A549 (cell line): Measurements from ENCODE around the gene ANKRD13A. TPM values are rescaled to one million over a fixed set of nuclear protein-coding genes. Genes with fewer than 3 reads are reported as not detected.
A peak's percentile ranks its signal among the peaks of the same experiment; 100 is the strongest.

ENCODE experiments used
- ATAC-seq, 2 experiments: fragments of 200-7000 bp in 1 of 2; fragments of >200 bp in 1 of 2; cut with Nextera tagmentation in 1 of 2; cut with Tn5 transposase in 1 of 2; 3 replicates each; pipeline versions ENCODE4 v1.8.0 to v1.9.1; 2018 to 2020; ENCODE audit warnings: mild to moderate bottlenecking in 1 of 2, moderate library complexity in 1 of 2
- CTCF ChIA-PET: fragments of 300-600 bp; sonication (Branson Sonifier 250); formaldehyde crosslinking; extraction: SDS; loops from one replicate; lab custom pipeline; 2021; ENCODE audit warnings: antibody characterized with exemption, inconsistent platforms; lab: Yijun Ruan, JAX
- POLR2A ChIA-PET: fragments of 350-600 bp; formaldehyde crosslinking; extraction: SDS; loops from one replicate; lab custom pipeline; 2021; ENCODE audit warnings: antibody characterized with exemption, inconsistent platforms; lab: Yijun Ruan, JAX
- DNase-seq, 2 experiments: peaks; one replicate each; pipeline versions ENCODE4 v3.0.0 to v3.0.0-alpha.2; 2011 to 2016; ENCODE audit warnings: low read depth in 1 of 2, low spot score in 1 of 2
- FAIRE-seq: peaks from 2 replicates; lab custom pipeline; 2011; peaks lifted over from hg19 to GRCh38; lab: Jason Lieb, UNC
- H3K27ac ChIP-seq, 2 experiments: fragments of >200 bp; sonication (Bioruptor Twin); formaldehyde crosslinking; 3 replicates each; pipeline ENCODE4 v1.5.1; 2016 to 2017
- H3K4me1 ChIP-seq: fragments of >200 bp; sonication (Bioruptor Twin); formaldehyde crosslinking; 3 replicates; pipeline ENCODE4 v1.6.1; 2016
- H3K4me2 ChIP-seq: fragments of >200 bp; sonication (Bioruptor Twin); formaldehyde crosslinking; 3 replicates; pipeline ENCODE4 v1.6.1; 2016
- H3K4me3 ChIP-seq: fragments of >200 bp; sonication (Bioruptor Twin); formaldehyde crosslinking; 3 replicates; pipeline ENCODE4 v1.5.1; 2016
- H3K9me3 ChIP-seq: fragments of >200 bp; sonication (Bioruptor Twin); formaldehyde crosslinking; 3 replicates; pipeline ENCODE4 v1.6.1; 2016
- CBX2 ChIP-seq: fragments of 200-600 bp; sonication (generic); IDR thresholded peaks from 2 replicates; pipeline ENCODE4 v1.6.1; 2016; ENCODE audit warnings: low read depth, mild to moderate bottlenecking, borderline replicate concordance
- CHD2 ChIP-seq: fragments of 150-350 bp; IDR thresholded peaks from 2 replicates; pipeline ENCODE4 v1.6.1; 2014; ENCODE audit warnings: low read length; ENCODE audit not compliant: partially characterized antibody
- EHF ChIP-seq: fragments of 250-450 bp; sonication (Bioruptor Pico); IDR thresholded peaks from 2 replicates; pipeline ENCODE4 v1.5.0; 2020; ENCODE audit warnings: mild to moderate bottlenecking
- EHMT2 ChIP-seq: fragments of 200-600 bp; sonication (generic); IDR thresholded peaks from 2 replicates; pipeline ENCODE4 v1.6.1; 2016; ENCODE audit warnings: antibody characterized with exemption, low read depth, mild to moderate bottlenecking, moderate library complexity
- ESRRA ChIP-seq: fragments of 150-350 bp; IDR thresholded peaks from 2 replicates; pipeline ENCODE4 v1.6.1; 2014; ENCODE audit warnings: mild to moderate bottlenecking, low read length, borderline replicate concordance
- FOSL2 ChIP-seq, 2 experiments: fragments of 450-650 bp in 1 of 2; fragments of >200 bp in 1 of 2; sonication (Bioruptor Twin) in 1 of 2; formaldehyde crosslinking; IDR thresholded peaks; 2 replicates each; pipeline versions ENCODE4 v1.5.0 to v1.6.1; 2016 to 2020; ENCODE audit warnings: mild to moderate bottlenecking in 1 of 2, moderate library complexity in 1 of 2
- FOXS1 ChIP-seq: fragments of 250-450 bp; sonication (Bioruptor Pico); IDR thresholded peaks from 2 replicates; pipeline ENCODE4 v1.5.0; 2020; ENCODE audit warnings: mild to moderate bottlenecking, moderate library complexity
- HOXB13 ChIP-seq: fragments of 250-450 bp; sonication (Bioruptor Pico); IDR thresholded peaks from 2 replicates; pipeline ENCODE4 v1.5.0; 2020; ENCODE audit warnings: low read depth, mild to moderate bottlenecking, moderate library complexity
- JUN ChIP-seq, 2 experiments: fragments of >200 bp; sonication (Bioruptor Twin); formaldehyde crosslinking; IDR thresholded peaks; 2 replicates in 1 of 2; 3 replicates in 1 of 2; pipeline ENCODE4 v1.6.1; 2016 to 2017
- KDM5A ChIP-seq: fragments of 200-600 bp; sonication (generic); IDR thresholded peaks from 2 replicates; pipeline ENCODE4 v1.6.1; 2016; ENCODE audit warnings: antibody characterized with exemption, mild to moderate bottlenecking
- MAFK ChIP-seq: fragments of 450-650 bp; IDR thresholded peaks from 2 replicates; pipeline ENCODE4 v1.6.1; 2014; ENCODE audit not compliant: partially characterized antibody
- NR3C1 ChIP-seq: fragments of >200 bp; sonication (Bioruptor Twin); formaldehyde crosslinking; IDR thresholded peaks from 3 replicates; pipeline ENCODE4 v1.6.1; 2017
- PHF8 ChIP-seq: fragments of 200-600 bp; sonication (generic); IDR thresholded peaks from 2 replicates; pipeline ENCODE4 v1.6.1; 2016; ENCODE audit warnings: low read depth, mild to moderate bottlenecking, antibody characterized with exemption, moderate library complexity, borderline replicate concordance
- RAD21 ChIP-seq, 2 experiments: fragments of >200 bp in 1 of 2; sonication (Bioruptor Twin) in 1 of 2; formaldehyde crosslinking in 1 of 2; IDR thresholded peaks in 1 of 2; conservative IDR thresholded peaks in 1 of 2; 2 replicates in 1 of 2; 3 replicates in 1 of 2; pipeline ENCODE4 v1.6.1; 2012 to 2018; ENCODE audit warnings: inconsistent platforms in 1 of 2
- RARB ChIP-seq: fragments of 250-450 bp; sonication (Bioruptor Pico); IDR thresholded peaks from 2 replicates; pipeline ENCODE4 v1.8.0; 2021; ENCODE audit warnings: mild to moderate bottlenecking, moderate library complexity
- RFX5 ChIP-seq: fragments of 450-650 bp; IDR thresholded peaks from 2 replicates; pipeline ENCODE4 v1.7.1; 2014; ENCODE audit warnings: antibody characterized with exemption, mild to moderate bottlenecking, moderate library complexity
- SMC3 ChIP-seq: fragments of >200 bp; sonication (Bioruptor Twin); formaldehyde crosslinking; IDR thresholded peaks from 3 replicates; pipeline ENCODE4 v1.6.1; 2018; ENCODE audit warnings: inconsistent platforms
- SREBF2 ChIP-seq: fragments of 450-650 bp; IDR thresholded peaks from 2 replicates; pipeline ENCODE4 v1.6.1; 2014; ENCODE audit warnings: mild to moderate bottlenecking, moderate library complexity
- TFCP2L1 ChIP-seq: fragments of 250-450 bp; sonication (Bioruptor Pico); IDR thresholded peaks from 2 replicates; pipeline ENCODE4 v1.5.0; 2021; ENCODE audit warnings: mild to moderate bottlenecking
- TP53 ChIP-seq: fragments of 250-450 bp; sonication (Bioruptor Pico); IDR thresholded peaks from 2 replicates; pipeline ENCODE4 v1.5.0; 2021; ENCODE audit warnings: mild to moderate bottlenecking, moderate library complexity
- ZFP36 ChIP-seq: fragments of 450-650 bp; IDR thresholded peaks from 2 replicates; pipeline ENCODE4 v1.6.1; 2014; ENCODE audit warnings: borderline replicate concordance; ENCODE audit not compliant: partially characterized antibody
- ZSCAN20 ChIP-seq: fragments of 250-450 bp; sonication (Bioruptor Pico); IDR thresholded peaks from 2 replicates; pipeline ENCODE4 v1.8.0; 2022; ENCODE audit warnings: mild to moderate bottlenecking, moderate library complexity
- WGBS: methylation state at CpG from one replicate; pipeline ENCODE4 v1.1.6; 2017; ENCODE audit errors: missing lambda C conversion rate; 5-methylcytosine and 5-hydroxymethylcytosine counted together
- polyA plus RNA-seq, 4 experiments: library from polyadenylated mRNA; depleted of rRNA in 3 of 4; stranded (reverse); fragments of >200 nt; fragmentation: RNase III in 1 of 4; extraction: RNeasy Plus Mini Kit Qiagen cat#74134 plus additional on column Dnase treatment in 1 of 4; gene quantifications; 2 replicates in 3 of 4; 3 replicates in 1 of 4; pipeline ENCODE4 v1.2.3, GENCODE V29; 2011 to 2017
- TF ChIP-seq, protein P1 (sequence below): fragments of 200-600 bp; sonication (generic); IDR thresholded peaks from 2 replicates; pipeline ENCODE4 v1.6.1; 2016; ENCODE audit warnings: antibody characterized with exemption, mild to moderate bottlenecking, moderate library complexity
- TF ChIP-seq, protein P2 (sequence below): fragments of 250-450 bp; sonication (Bioruptor Pico); IDR thresholded peaks from 2 replicates; pipeline ENCODE4 v1.5.0; 2021; ENCODE audit warnings: mild to moderate bottlenecking, moderate library complexity, borderline replicate concordance
- TF ChIP-seq, protein P3 (sequence below): IDR thresholded peaks from 2 replicates; pipeline ENCODE4 v1.6.1; 2012
- TF ChIP-seq, protein P4 (sequence below): IDR thresholded peaks from 2 replicates; pipeline ENCODE4 v1.6.1; 2012; ENCODE audit warnings: low read depth, borderline replicate concordance
- TF ChIP-seq, protein P5 (sequence below): fragments of >200 bp; sonication (Bioruptor Twin); formaldehyde crosslinking; IDR thresholded peaks from 3 replicates; pipeline ENCODE4 v1.6.1; 2016

The ANKRD13A gene
- polyA plus RNA-seq, 2 of the 4 experiments (the other 2 are of a cell fraction) = 12.1 to 23.8 TPM

DNA sequence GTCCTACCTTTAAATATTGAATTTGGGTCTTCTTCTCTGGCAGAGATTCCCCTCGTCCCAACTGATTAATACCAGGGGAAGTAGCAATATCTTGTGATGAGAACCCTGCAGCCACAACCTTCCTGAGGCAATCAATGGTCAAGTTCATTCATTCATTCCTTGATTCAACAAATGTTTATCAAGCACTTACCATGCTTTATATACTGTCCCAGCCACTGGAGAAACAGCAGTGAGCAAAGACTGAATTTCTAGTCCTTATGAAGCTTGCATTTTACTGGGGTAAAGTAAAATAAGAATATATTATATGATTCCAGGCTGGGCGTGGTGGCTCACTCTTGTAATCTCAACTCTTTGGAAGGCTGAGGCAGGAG lies 2.8 kb upstream of the ANKRD13A start:
- Histone ChIP-seq H3K9me3 (no peaks in the 10 kb centered on the region), H3K4me3 (peak overlapping the region; percentile 85), H3K4me2 (peak overlapping the region; percentile 95), H3K4me1 (peaks cover 30% of the 10 kb centered on the region), H3K27ac (peak overlapping the region; percentile 90 to 96)
- ATAC-seq (no peak; a peak in 1 of 6 replicates), DNase-seq (no peak), FAIRE-seq (no peak)
- ChIA-PET CTCF (no interaction called here), POLR2A (no interaction called here)
- no peak for TF ChIP-seq KDM5A
- TF ChIP-seq, protein P1, sequence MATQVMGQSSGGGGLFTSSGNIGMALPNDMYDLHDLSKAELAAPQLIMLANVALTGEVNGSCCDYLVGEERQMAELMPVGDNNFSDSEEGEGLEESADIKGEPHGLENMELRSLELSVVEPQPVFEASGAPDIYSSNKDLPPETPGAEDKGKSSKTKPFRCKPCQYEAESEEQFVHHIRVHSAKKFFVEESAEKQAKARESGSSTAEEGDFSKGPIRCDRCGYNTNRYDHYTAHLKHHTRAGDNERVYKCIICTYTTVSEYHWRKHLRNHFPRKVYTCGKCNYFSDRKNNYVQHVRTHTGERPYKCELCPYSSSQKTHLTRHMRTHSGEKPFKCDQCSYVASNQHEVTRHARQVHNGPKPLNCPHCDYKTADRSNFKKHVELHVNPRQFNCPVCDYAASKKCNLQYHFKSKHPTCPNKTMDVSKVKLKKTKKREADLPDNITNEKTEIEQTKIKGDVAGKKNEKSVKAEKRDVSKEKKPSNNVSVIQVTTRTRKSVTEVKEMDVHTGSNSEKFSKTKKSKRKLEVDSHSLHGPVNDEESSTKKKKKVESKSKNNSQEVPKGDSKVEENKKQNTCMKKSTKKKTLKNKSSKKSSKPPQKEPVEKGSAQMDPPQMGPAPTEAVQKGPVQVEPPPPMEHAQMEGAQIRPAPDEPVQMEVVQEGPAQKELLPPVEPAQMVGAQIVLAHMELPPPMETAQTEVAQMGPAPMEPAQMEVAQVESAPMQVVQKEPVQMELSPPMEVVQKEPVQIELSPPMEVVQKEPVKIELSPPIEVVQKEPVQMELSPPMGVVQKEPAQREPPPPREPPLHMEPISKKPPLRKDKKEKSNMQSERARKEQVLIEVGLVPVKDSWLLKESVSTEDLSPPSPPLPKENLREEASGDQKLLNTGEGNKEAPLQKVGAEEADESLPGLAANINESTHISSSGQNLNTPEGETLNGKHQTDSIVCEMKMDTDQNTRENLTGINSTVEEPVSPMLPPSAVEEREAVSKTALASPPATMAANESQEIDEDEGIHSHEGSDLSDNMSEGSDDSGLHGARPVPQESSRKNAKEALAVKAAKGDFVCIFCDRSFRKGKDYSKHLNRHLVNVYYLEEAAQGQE = no peak
- peak in 1 of 2 experiments; percentile 28; a peak in 1 of 5 replicates for TF ChIP-seq JUN (IDR thresholded peaks at IDR 0.05)
- TF ChIP-seq, protein P2, sequence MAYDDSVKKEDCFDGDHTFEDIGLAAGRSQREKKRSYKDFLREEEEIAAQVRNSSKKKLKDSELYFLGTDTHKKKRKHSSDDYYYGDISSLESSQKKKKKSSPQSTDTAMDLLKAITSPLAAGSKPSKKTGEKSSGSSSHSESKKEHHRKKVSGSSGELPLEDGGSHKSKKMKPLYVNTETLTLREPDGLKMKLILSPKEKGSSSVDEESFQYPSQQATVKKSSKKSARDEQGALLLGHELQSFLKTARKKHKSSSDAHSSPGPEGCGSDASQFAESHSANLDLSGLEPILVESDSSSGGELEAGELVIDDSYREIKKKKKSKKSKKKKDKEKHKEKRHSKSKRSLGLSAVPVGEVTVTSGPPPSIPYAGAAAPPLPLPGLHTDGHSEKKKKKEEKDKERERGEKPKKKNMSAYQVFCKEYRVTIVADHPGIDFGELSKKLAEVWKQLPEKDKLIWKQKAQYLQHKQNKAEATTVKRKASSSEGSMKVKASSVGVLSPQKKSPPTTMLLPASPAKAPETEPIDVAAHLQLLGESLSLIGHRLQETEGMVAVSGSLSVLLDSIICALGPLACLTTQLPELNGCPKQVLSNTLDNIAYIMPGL = no peak
- TF ChIP-seq SREBF2 = no peak
- TF ChIP-seq, protein P3, sequence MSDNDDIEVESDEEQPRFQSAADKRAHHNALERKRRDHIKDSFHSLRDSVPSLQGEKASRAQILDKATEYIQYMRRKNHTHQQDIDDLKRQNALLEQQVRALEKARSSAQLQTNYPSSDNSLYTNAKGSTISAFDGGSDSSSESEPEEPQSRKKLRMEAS = peak; percentile 12; the same call in 1 of the 2 replicates
- no peak for TF ChIP-seq CBX2
- TF ChIP-seq, protein P4, sequence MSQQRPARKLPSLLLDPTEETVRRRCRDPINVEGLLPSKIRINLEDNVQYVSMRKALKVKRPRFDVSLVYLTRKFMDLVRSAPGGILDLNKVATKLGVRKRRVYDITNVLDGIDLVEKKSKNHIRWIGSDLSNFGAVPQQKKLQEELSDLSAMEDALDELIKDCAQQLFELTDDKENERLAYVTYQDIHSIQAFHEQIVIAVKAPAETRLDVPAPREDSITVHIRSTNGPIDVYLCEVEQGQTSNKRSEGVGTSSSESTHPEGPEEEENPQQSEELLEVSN = no peak
- TF ChIP-seq ZSCAN20 (CRISPR knock-in tag) = no peak
- no peak for TF ChIP-seq SMC3
- TF ChIP-seq CHD2 = no peak
- TF ChIP-seq PHF8 = no peak
- TF ChIP-seq HOXB13 = peak; percentile 22; the same call in 1 of the 2 replicates
- TF ChIP-seq FOXS1 = 0 out of 2 replicates have a peak, but pooled peaks have one; percentile 11
- peak; percentile 50; the same call in 1 of the 2 replicates for TF ChIP-seq TP53 (CRISPR knock-in tag)
- TF ChIP-seq ZFP36 = no peak
- no peak for TF ChIP-seq RARB (CRISPR knock-in tag)
- TF ChIP-seq EHF (CRISPR knock-in tag) = peak; percentile 70; the same call in 1 of the 2 replicates
- TF ChIP-seq, protein P5, sequence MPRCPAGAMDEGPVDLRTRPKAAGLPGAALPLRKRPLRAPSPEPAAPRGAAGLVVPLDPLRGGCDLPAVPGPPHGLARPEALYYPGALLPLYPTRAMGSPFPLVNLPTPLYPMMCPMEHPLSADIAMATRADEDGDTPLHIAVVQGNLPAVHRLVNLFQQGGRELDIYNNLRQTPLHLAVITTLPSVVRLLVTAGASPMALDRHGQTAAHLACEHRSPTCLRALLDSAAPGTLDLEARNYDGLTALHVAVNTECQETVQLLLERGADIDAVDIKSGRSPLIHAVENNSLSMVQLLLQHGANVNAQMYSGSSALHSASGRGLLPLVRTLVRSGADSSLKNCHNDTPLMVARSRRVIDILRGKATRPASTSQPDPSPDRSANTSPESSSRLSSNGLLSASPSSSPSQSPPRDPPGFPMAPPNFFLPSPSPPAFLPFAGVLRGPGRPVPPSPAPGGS = no peak
- TF ChIP-seq ESRRA = no peak
- TF ChIP-seq NR3C1 = no peak
- TF ChIP-seq RAD21 (conservative IDR thresholded peaks at IDR 0.05 in 1 of 2, IDR thresholded peaks at IDR 0.05 in 1 of 2) = no peak
- 0 out of 2 replicates have a peak, but pooled peaks have one; percentile 42 for TF ChIP-seq EHMT2
- TF ChIP-seq TFCP2L1 = no peak
- TF ChIP-seq RFX5 = no peak
- no peak for TF ChIP-seq FOSL2 (IDR thresholded peaks at IDR 0.05)
- no peak for TF ChIP-seq FOSL2 (CRISPR knock-in tag; IDR thresholded peaks at IDR 0.05)
- no peak for TF ChIP-seq MAFK
- WGBS = 50% methylated on average over 2 of the region's 2 CpGs
